K562 (cell line): ENCODE results near the gene FMN1. TPM values are rescaled to one million over a fixed set of nuclear protein-coding genes. Genes with fewer than 3 reads are reported as not detected.

Experiments used
- BCLAF1 ChIP-seq, 2 experiments: fragments of 450-650 bp in 1 of 2; IDR thresholded peaks; 2 replicates each; pipeline ENCODE4 v1.6.1; 2011 to 2017; ENCODE audit warnings: low read depth in 2 of 2, antibody characterized with exemption in 1 of 2, borderline replicate concordance in 1 of 2, low read length in 1 of 2, mild to moderate bottlenecking in 1 of 2, mixed read lengths in 1 of 2; ENCODE audit not compliant: control insufficient read depth in 1 of 2
- C11orf30 ChIP-seq: fragments of 450-650 bp; IDR thresholded peaks from 2 replicates; pipeline ENCODE4 v1.6.1; 2016; ENCODE audit warnings: low read depth, mild to moderate bottlenecking
- CCAR2 ChIP-seq: fragments of 200-400 bp; formaldehyde crosslinking; IDR thresholded peaks from 2 replicates; pipeline ENCODE4 v1.6.1; 2017; ENCODE audit warnings: mild to moderate bottlenecking, low read depth, low read length
- RERE ChIP-seq: sonication (generic); formaldehyde crosslinking; IDR thresholded peaks from 2 replicates; pipeline ENCODE4 v1.8.0; 2023; ENCODE audit warnings: missing genetic modification reagents, mild to moderate bottlenecking, borderline replicate concordance
- SPI1 ChIP-seq: IDR thresholded peaks from 2 replicates; pipeline ENCODE4 v1.6.1; 2011; ENCODE audit warnings: low read depth, low read length, control low read depth, borderline replicate concordance
- polyA plus RNA-seq, 8 experiments: library from polyadenylated mRNA; depleted of rRNA in 4 of 8; stranded (reverse) in 5 of 8; unstranded in 3 of 8; fragments of >200 nt; fragmentation: Nextera tagmentation in 2 of 8; fragmentation: Illumina TruSeq in 1 of 8; extraction: Ambion mirVana in 2 of 8; extraction: Trizol in 1 of 8; gene quantifications; 2 replicates each; pipeline versions ENCODE4 v1.2.1 to v1.2.3, GENCODE V29; 2011 to 2014; ENCODE audit warnings: inconsistent platforms in 1 of 8, missing spikeins in 1 of 8
- total RNA-seq, 7 experiments: library from RNA; depleted of rRNA in 6 of 7; stranded (reverse); fragments of >200 nt in 6 of 7; fragmentation: Illumina TruSeq in 2 of 7; extraction: Trizol in 2 of 7; gene quantifications; 2 replicates each; pipeline versions ENCODE4 v1.2.1 to v1.2.3, GENCODE V29; 2011 to 2021; ENCODE audit warnings: low replicate concordance in 1 of 7

FMN1 gene
- total and polyA plus RNA-seq, 9 of the 15 experiments (the other 6 are each of a cell fraction or from before 2014, with no cell fraction given) = 0.03 to 0.07 (median 0.04) TPM; not detected in 6

GRCh38 chr15:33068007-33068481, 126.5 kb downstream of the FMN1 start (continued):
- TF ChIP-seq BCLAF1 (IDR thresholded peaks at IDR 0.05; ENCODE audit: borderline replicate concordance in 1 of 2, control insufficient read depth in 1 of 2, low read depth in 2 of 2, low read length in 1 of 2) (no peak), CCAR2 (no peak), SPI1 (no peak), RERE (CRISPR knock-in tag) (no peak), C11orf30 (no peak)
